GM12874 (cell line): ENCODE measurements around the gene PCK2.

Source experiments
- TF ChIP-seq, protein P1 (sequence below): IDR thresholded peaks from 2 replicates; pipeline ENCODE4 v1.5.1; 2011; ENCODE audit warnings: low read depth, mild to moderate bottlenecking, control low read depth, low read length, moderate library complexity; ENCODE audit not compliant: insufficient read depth

The PCK2 gene

GRCh38 chr14:24115422-24116127 lies 21.5 kb downstream of the PCK2 start:
- TF ChIP-seq, protein P1, sequence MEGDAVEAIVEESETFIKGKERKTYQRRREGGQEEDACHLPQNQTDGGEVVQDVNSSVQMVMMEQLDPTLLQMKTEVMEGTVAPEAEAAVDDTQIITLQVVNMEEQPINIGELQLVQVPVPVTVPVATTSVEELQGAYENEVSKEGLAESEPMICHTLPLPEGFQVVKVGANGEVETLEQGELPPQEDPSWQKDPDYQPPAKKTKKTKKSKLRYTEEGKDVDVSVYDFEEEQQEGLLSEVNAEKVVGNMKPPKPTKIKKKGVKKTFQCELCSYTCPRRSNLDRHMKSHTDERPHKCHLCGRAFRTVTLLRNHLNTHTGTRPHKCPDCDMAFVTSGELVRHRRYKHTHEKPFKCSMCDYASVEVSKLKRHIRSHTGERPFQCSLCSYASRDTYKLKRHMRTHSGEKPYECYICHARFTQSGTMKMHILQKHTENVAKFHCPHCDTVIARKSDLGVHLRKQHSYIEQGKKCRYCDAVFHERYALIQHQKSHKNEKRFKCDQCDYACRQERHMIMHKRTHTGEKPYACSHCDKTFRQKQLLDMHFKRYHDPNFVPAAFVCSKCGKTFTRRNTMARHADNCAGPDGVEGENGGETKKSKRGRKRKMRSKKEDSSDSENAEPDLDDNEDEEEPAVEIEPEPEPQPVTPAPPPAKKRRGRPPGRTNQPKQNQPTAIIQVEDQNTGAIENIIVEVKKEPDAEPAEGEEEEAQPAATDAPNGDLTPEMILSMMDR, result no peak

GRCh38 chr14:24116128-24116814 lies 22.2 kb downstream of the PCK2 start:
- TF ChIP-seq, protein P1, result no peak

DNA sequence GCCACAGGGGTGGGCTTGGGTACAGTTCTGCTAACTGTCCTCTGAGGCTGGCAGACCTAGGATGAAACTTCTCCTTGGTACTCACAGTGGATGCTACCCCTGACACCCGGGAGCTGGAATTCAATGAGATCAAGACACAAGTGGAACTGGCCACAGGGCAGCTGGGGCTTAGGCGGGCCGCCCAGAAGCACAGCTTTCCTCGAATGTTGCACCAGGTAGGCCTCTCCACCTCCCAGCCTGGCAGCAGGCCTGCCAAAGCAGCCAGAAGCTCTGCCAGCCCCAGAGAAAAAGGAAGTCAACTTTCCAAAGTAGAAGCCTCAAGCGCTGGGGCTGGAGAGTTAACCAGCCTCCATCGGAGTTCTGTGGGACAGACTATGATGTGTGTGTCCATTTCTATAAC lies 23.1 kb downstream of the PCK2 start:
- TF ChIP-seq, protein P1, result no peak

DNA sequence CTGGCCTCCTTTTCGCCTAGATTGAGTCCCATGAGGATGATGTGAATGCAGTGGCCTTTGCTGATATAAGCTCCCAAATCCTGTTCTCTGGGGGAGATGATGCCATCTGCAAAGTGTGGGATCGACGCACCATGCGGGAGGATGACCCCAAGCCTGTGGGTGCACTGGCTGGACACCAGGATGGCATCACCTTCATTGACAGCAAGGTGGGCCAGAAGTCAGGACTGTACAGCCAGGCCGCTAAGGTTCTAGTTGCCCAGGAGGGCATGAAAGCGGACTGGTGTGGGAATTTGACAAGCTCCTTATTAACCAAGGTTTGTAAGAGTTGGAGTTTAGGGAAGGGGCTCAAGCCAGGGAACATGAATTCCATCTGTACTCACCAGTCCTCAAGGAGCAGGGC lies 25.6 kb downstream of the PCK2 start:
- TF ChIP-seq, protein P1, result no peak

DNA sequence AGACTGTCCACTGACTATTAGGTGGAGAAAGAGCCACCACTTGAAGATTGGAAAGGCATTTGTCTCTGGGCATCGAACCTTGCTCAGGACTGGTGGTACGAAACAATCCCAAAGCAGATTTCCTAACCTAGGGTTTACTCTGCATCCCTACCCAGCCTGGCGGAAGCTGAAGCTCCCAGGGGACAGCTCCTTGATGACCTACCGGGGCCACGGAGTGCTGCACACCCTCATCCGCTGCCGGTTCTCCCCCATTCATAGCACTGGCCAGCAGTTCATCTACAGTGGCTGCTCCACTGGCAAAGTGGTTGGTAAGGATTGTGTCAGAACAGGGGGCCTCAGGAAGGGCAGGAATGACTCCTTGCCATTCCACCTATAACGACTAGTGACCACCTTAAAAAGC lies 27.1 kb downstream of the PCK2 start:
- TF ChIP-seq, protein P1, result no peak

DNA sequence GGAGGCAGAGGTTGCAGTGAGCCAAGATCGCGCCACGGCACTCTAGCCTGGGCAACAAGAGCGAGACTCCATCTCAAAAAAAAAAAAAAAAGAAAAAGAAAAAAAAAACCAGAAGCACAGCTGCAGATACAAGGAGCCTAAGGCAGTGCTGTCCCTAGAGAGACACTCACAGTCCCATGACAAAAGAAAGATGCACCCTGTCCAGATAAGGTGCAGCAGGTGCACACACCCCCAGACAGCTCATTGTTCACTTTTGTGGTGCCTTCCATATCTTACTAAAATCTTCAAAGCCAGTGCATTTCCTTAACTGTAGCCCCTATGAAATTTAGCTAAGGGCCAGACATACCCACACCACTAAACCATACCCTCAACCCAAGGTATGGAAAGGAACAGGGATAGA lies 28.3 kb downstream of the PCK2 start:
- TF ChIP-seq, protein P1, result no peak

DNA sequence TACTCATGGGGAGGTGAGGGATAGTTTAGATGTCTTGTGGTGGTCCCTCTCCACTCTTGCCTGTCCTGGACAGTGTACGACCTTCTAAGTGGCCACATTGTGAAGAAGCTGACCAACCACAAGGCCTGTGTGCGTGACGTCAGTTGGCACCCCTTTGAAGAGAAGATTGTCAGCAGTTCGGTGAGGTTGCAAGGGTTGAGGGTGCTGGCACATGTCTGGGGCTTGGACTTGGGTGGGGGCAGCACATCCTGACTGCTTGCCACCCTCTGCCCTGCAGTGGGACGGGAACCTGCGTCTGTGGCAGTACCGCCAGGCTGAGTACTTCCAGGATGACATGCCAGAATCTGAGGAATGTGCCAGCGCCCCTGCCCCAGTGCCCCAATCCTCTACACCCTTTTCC lies 28.8 kb downstream of the PCK2 start:
- TF ChIP-seq, protein P1, result no peak
